GM23248 (cell line): ENCODE data around the gene PTP4A2. TPM values are rescaled to one million over a fixed set of nuclear protein-coding genes. Genes with fewer than 3 reads are reported as not detected.

ENCODE experiments used
- DNase-seq: peaks from one replicate; pipeline ENCODE4 v3.0.0-alpha.2; 2015
- H2AFZ ChIP-seq: fragments of 200-600 bp; sonication (generic); 2 replicates; pipeline ENCODE4 v1.6.1; 2016; ENCODE audit warnings: antibody characterized with exemption
- H3F3A ChIP-seq: fragments of 200-600 bp; sonication (generic); 2 replicates; pipeline ENCODE4 v1.6.1; 2016; ENCODE audit warnings: mild to moderate bottlenecking, antibody characterized with exemption, mixed run types; ENCODE audit not compliant: insufficient read depth
- H3K27ac ChIP-seq: fragments of 200-600 bp; sonication (generic); 2 replicates; pipeline ENCODE4 v1.5.1; 2016; ENCODE audit warnings: mild to moderate bottlenecking
- H3K27me3 ChIP-seq: fragments of 200-600 bp; sonication (generic); replicated peaks from 2 replicates; pipeline ENCODE4 v1.6.1; 2016; ENCODE audit warnings: mild to moderate bottlenecking; ENCODE audit not compliant: insufficient read depth
- H3K36me3 ChIP-seq: fragments of 200-600 bp; sonication (generic); 2 replicates; pipeline ENCODE4 v1.6.1; 2016; ENCODE audit warnings: low read depth, mild to moderate bottlenecking
- H3K4me1 ChIP-seq: fragments of 200-600 bp; sonication (generic); 2 replicates; pipeline ENCODE4 v1.6.1; 2016; ENCODE audit warnings: mild to moderate bottlenecking; ENCODE audit not compliant: insufficient read depth
- H3K4me2 ChIP-seq: fragments of 200-600 bp; sonication (generic); one replicate; pipeline ENCODE4 v1.6.1; 2016; ENCODE audit warnings: mild to moderate bottlenecking; ENCODE audit not compliant: unreplicated experiment
- H3K4me3 ChIP-seq: fragments of 200-600 bp; sonication (generic); 2 replicates; pipeline ENCODE4 v1.5.1; 2016; ENCODE audit warnings: mild to moderate bottlenecking
- H3K79me2 ChIP-seq: fragments of 200-600 bp; sonication (generic); 2 replicates; pipeline ENCODE4 v1.6.1; 2016; ENCODE audit warnings: mild to moderate bottlenecking; ENCODE audit not compliant: insufficient read depth
- H3K9ac ChIP-seq: fragments of 200-600 bp; sonication (generic); 2 replicates; pipeline ENCODE4 v1.6.1; 2016; ENCODE audit warnings: mild to moderate bottlenecking
- H3K9me2 ChIP-seq: fragments of 200-600 bp; sonication (generic); 2 replicates; pipeline ENCODE4 v1.6.1; 2016; ENCODE audit warnings: mixed run types, mild to moderate bottlenecking, moderate library complexity; ENCODE audit not compliant: insufficient read depth
- H3K9me3 ChIP-seq: fragments of 200-600 bp; sonication (generic); one replicate; pipeline ENCODE4 v1.6.1; 2017; ENCODE audit warnings: low read depth
- H4K20me1 ChIP-seq: fragments of 200-600 bp; sonication (generic); 2 replicates; pipeline ENCODE4 v1.6.0; 2016; ENCODE audit not compliant: insufficient read depth
- EZH2 ChIP-seq: fragments of 200-600 bp; sonication (generic); IDR thresholded peaks from 2 replicates; pipeline ENCODE4 v1.6.1; 2018; ENCODE audit warnings: antibody characterized with exemption, mild to moderate bottlenecking; ENCODE audit not compliant: insufficient read depth, poor library complexity, severe bottlenecking
- EZH2phosphoT487 ChIP-seq: fragments of 200-600 bp; sonication (generic); IDR thresholded peaks from 2 replicates; pipeline ENCODE4 v1.6.1; 2018; ENCODE audit warnings: antibody characterized with exemption, moderate library complexity, mild to moderate bottlenecking, low read depth; ENCODE audit not compliant: insufficient read depth
- WGBS, 2 experiments: methylation state at CpG; one replicate each; pipeline ENCODE4 v1.1.6; 2015 to 2017; ENCODE audit warnings: low lambda C conversion rate in 2 of 2, low coverage in 1 of 2; ENCODE audit errors: missing lambda C conversion rate in 2 of 2; 5-methylcytosine and 5-hydroxymethylcytosine counted together
- in situ Hi-C: fragments of 300-500 bp; cut with MboI; formaldehyde crosslinking; loops from 2 replicates; pipeline ENCODE4 v1.15.0; 2020
- polyA plus RNA-seq: library from polyadenylated mRNA; unstranded; fragments of >200 nt; fragmentation: Nextera tagmentation; extraction: Ambion mirVana; gene quantifications from 2 replicates; pipeline ENCODE4 v1.2.1, GENCODE V29; 2016
- total RNA-seq: library from RNA; depleted of rRNA; stranded (reverse); fragments of >200 nt; shearing (Covaris generic); gene quantifications from 2 replicates; pipeline ENCODE4 v1.2.3, GENCODE V29; 2014

Gene PTP4A2
- total and polyA plus RNA-seq, 2 experiments from 2014 or later: 292 to 379 TPM

DNA sequence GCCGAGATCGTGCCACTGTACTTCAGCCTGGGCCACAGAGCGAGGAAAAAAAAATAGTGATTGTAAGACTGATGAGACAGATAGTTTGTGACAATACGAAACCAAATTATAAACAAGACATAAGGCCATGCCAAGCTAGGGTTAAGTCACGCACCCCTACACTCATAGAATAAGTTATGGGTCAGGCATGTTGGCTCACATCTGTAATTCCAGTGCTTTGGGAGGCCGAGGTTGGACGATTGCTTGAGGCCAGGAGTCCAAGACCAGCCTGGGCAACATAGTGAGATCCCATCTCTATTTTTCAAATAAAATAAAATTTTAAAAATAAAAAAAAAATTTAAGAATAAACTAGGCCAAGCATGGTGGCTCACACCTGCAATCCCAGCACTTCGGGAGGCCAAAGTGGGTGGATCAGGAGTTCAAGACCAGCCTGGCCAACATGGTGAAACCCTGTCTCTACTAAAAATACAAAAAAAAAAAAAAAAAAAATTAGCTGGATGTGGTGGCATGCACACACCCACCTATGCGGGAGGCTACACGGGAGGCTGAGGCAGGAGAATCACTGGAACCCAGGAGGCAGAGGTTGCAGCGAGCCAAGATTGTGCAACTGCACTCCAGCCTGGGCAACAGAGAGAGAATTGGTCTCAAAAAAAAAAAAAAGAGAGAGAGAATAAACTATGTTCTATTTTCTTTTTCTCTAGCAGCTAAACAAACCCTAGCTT lies 72.3 kb downstream of the PTP4A2 start:
- no peaks in the 10 kb centered on the region for H3K79me2 ChIP-seq
- H3K4me1 ChIP-seq: no peaks in the 10 kb centered on the region

GRCh38 chr1:31862071-31862470 lies 76.1 kb downstream of the PTP4A2 start:
- no peak for TF ChIP-seq EZH2phosphoT487
- TF ChIP-seq EZH2: no peak
- no peak overlapping the region for H3K27ac ChIP-seq
- no peak for DNase-seq
- no peaks in the 10 kb centered on the region for H4K20me1 ChIP-seq
- H3K9ac ChIP-seq: no peak overlapping the region
- no peaks in the 10 kb centered on the region for H3K79me2 ChIP-seq
- no peaks in the 10 kb centered on the region for H3K9me2 ChIP-seq
- no peaks in the 10 kb centered on the region for H3K9me3 ChIP-seq
- H3K27me3 ChIP-seq: no peaks in the 10 kb centered on the region
- WGBS, 2 experiments: 82 to 83% methylated on average over 4 of the region's 4 CpGs
- H3K4me1 ChIP-seq: no peaks in the 10 kb centered on the region
- in situ Hi-C loops: no loop called here
- no peak overlapping the region for H3K4me3 ChIP-seq
- H2AFZ ChIP-seq: no peak overlapping the region
- H3F3A ChIP-seq: no peaks in the 10 kb centered on the region
- no peaks in the 10 kb centered on the region for H3K36me3 ChIP-seq
- H3K4me2 ChIP-seq: no peak overlapping the region

More for the DNA sequence above, 72.3 kb downstream of the PTP4A2 start:
- Histone ChIP-seq H4K20me1 (no peaks in the 10 kb centered on the region), H3K4me2 (no peak overlapping the region), H3K27ac (no peak overlapping the region), H3K36me3 (no peaks in the 10 kb centered on the region), H3K9me3 (no peaks in the 10 kb centered on the region), H3K27me3 (no peaks in the 10 kb centered on the region), H3K4me3 (no peak overlapping the region), H3K9me2 (no peaks in the 10 kb centered on the region), H3F3A (no peaks in the 10 kb centered on the region), H2AFZ (no peak overlapping the region), H3K9ac (no peak overlapping the region)
- DNase-seq: no peak
- 88 to 98% methylated on average over 11 of the region's 11 CpGs for WGBS, 2 experiments
- TF ChIP-seq EZH2 (no peak), EZH2phosphoT487 (no peak)
- in situ Hi-C loops: no loop called here

DNA sequence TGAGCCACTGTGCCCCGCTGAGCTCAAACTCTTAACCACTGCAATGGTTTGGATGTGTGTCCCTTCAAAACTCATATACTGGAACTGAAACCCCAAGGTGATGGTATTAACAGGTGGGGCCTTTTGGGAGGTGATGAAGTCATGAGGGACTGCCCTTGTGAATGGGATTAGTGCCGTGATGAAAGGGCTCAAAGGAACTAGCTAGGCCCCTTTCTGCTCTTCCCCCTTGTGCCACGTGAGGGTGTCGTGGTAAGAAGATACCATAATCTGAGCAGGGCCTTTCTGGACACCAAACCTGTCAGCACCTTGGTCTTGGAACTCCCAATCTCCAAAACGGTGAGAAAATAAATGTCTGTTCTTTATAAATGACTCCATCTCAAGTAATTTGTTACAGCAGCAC lies 76.8 kb downstream of the PTP4A2 start:
- H3K4me1 ChIP-seq: no peaks in the 10 kb centered on the region
- WGBS, 2 experiments: 64 to 70% methylated on average over 5 of the region's 5 CpGs
- H3K36me3 ChIP-seq: no peaks in the 10 kb centered on the region
- H3K27me3 ChIP-seq: no peaks in the 10 kb centered on the region
- no peak overlapping the region for H3K4me3 ChIP-seq
- H3K9ac ChIP-seq: no peak overlapping the region
- H3K27ac ChIP-seq: no peak overlapping the region
- no peaks in the 10 kb centered on the region for H3F3A ChIP-seq
- H2AFZ ChIP-seq: no peak overlapping the region
- in situ Hi-C loops: no loop called here
- H3K4me2 ChIP-seq: no peak overlapping the region
- TF ChIP-seq EZH2: no peak
- no peak for TF ChIP-seq EZH2phosphoT487
- H3K9me2 ChIP-seq: no peaks in the 10 kb centered on the region
- H3K79me2 ChIP-seq: no peaks in the 10 kb centered on the region
- no peak for DNase-seq
- no peaks in the 10 kb centered on the region for H3K9me3 ChIP-seq
- no peaks in the 10 kb centered on the region for H4K20me1 ChIP-seq

DNA sequence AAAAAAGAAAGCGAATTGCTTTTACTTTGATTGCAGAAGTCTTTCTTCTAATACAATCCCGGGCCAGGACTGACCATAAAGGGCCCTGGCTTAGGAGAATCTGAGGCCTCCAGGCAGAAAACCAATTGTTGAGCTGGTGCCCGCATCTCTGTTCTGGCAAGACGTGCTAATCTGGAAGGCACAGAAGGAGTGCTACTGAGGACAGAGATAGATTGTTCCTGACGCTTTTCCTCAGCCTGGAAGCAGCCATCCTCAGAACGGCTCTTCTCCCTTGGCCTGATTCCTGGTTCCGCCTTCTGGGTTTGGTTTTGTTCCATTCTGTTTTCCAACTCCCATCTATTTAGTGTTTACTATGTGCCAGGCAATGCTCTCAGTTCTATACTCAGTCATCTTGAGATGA lies 77.6 kb downstream of the PTP4A2 start:
- H3K36me3 ChIP-seq: no peaks in the 10 kb centered on the region
- no peak for TF ChIP-seq EZH2phosphoT487
- TF ChIP-seq EZH2: no peak
- no peaks in the 10 kb centered on the region for H3K9me3 ChIP-seq
- H2AFZ ChIP-seq: peak overlapping the region; percentile 56; the same call in 1 of the 2 replicates
- H3K9ac ChIP-seq: no peak overlapping the region
- DNase-seq: no peak
- no peaks in the 10 kb centered on the region for H3K9me2 ChIP-seq
- H3K27me3 ChIP-seq: no peaks in the 10 kb centered on the region
- H3K4me3 ChIP-seq: no peak overlapping the region
- H3K4me2 ChIP-seq: no peak overlapping the region
- H4K20me1 ChIP-seq: no peaks in the 10 kb centered on the region
- H3K79me2 ChIP-seq: no peaks in the 10 kb centered on the region
- H3K27ac ChIP-seq: no peak overlapping the region
- no peaks in the 10 kb centered on the region for H3K4me1 ChIP-seq
- WGBS, 2 experiments: 34 to 35% methylated on average over 7 of the region's 7 CpGs
- H3F3A ChIP-seq: no peaks in the 10 kb centered on the region
- in situ Hi-C loops: no loop called here
